Trophoblast cell (in vitro differentiated cells and primary cell): ENCODE measurements around the gene MAPK8IP1.

Source experiments
- DNase-seq, 2 donors: peaks; one replicate each; pipeline ENCODE4 v3.0.0-alpha.2; 2016
- H2AFZ ChIP-seq: 2 replicates; pipeline ENCODE4 v1.6.1; 2013; ENCODE audit warnings: low read length, moderate library complexity, mild to moderate bottlenecking; ENCODE audit not compliant: insufficient read depth, poor library complexity
- H2AK5ac ChIP-seq: 2 replicates; pipeline ENCODE4 v1.6.1; 2013; ENCODE audit warnings: mild to moderate bottlenecking, low read length
- H2BK120ac ChIP-seq: 2 replicates; pipeline ENCODE4 v1.6.1; 2013; ENCODE audit warnings: low read length, mild to moderate bottlenecking, moderate library complexity; ENCODE audit not compliant: insufficient read depth, poor library complexity
- H2BK12ac ChIP-seq: 2 replicates; pipeline ENCODE4 v1.6.1; 2013; ENCODE audit warnings: mild to moderate bottlenecking, low read length, moderate library complexity
- H2BK5ac ChIP-seq: 2 replicates; pipeline ENCODE4 v1.6.1; 2013; ENCODE audit warnings: low read length, low read depth, moderate library complexity, mild to moderate bottlenecking; ENCODE audit not compliant: poor library complexity
- H3K14ac ChIP-seq: 2 replicates; pipeline ENCODE4 v1.6.1; 2013; ENCODE audit warnings: mild to moderate bottlenecking, low read length
- H3K18ac ChIP-seq: 2 replicates; pipeline ENCODE4 v1.6.1; 2013; ENCODE audit warnings: mild to moderate bottlenecking, low read length
- H3K23ac ChIP-seq: 2 replicates; pipeline ENCODE4 v1.6.1; 2013; ENCODE audit warnings: low read length
- H3K27ac ChIP-seq: 2 replicates; pipeline ENCODE4 v1.5.1; 2013; ENCODE audit warnings: low read depth, mild to moderate bottlenecking, inconsistent platforms, low read length, moderate library complexity
- H3K27me3 ChIP-seq: 2 replicates; pipeline ENCODE4 v1.6.1; 2013; ENCODE audit warnings: inconsistent platforms, mild to moderate bottlenecking, low read length, moderate library complexity; ENCODE audit not compliant: insufficient read depth
- H3K36me3 ChIP-seq, 2 experiments: 1 replicate in 1 of 2; 2 replicates in 1 of 2; pipeline ENCODE4 v1.6.1; 2013; ENCODE audit warnings: low read length in 2 of 2, mild to moderate bottlenecking in 2 of 2, moderate library complexity in 1 of 2; ENCODE audit not compliant: insufficient read depth in 2 of 2, control insufficient read depth in 1 of 2
- H3K4ac ChIP-seq: 2 replicates; pipeline ENCODE4 v1.6.1; 2013; ENCODE audit warnings: low read depth, mild to moderate bottlenecking, low read length, moderate library complexity
- H3K4me1 ChIP-seq, 2 experiments: 1 replicate in 1 of 2; 2 replicates in 1 of 2; pipeline ENCODE4 v1.6.1; 2013; ENCODE audit warnings: low read length in 2 of 2, mild to moderate bottlenecking in 2 of 2, moderate library complexity in 1 of 2; ENCODE audit not compliant: insufficient read depth in 2 of 2, control insufficient read depth in 1 of 2
- H3K4me2 ChIP-seq: 2 replicates; pipeline ENCODE4 v1.6.1; 2013; ENCODE audit warnings: inconsistent platforms, mild to moderate bottlenecking, low read length, moderate library complexity
- H3K4me3 ChIP-seq: 2 replicates; pipeline ENCODE4 v1.5.1; 2013; ENCODE audit warnings: mild to moderate bottlenecking, low read depth, low read length, inconsistent platforms
- H3K79me1 ChIP-seq: one replicate; pipeline ENCODE4 v1.6.1; 2013; ENCODE audit warnings: low read length
- H3K79me2 ChIP-seq: 2 replicates; pipeline ENCODE4 v1.6.1; 2013; ENCODE audit warnings: low read length, mild to moderate bottlenecking; ENCODE audit not compliant: control insufficient read depth, insufficient read depth, poor library complexity
- H3K9ac ChIP-seq: 2 replicates; pipeline ENCODE4 v1.6.1; 2013; ENCODE audit warnings: mild to moderate bottlenecking, low read length
- H3K9me3 ChIP-seq: 2 replicates; pipeline ENCODE4 v1.6.1; 2013; ENCODE audit warnings: low read depth, mild to moderate bottlenecking, control low read depth, inconsistent platforms, low read length; ENCODE audit not compliant: insufficient read depth
- H4K12ac ChIP-seq: 2 replicates; pipeline ENCODE4 v1.6.1; 2013; ENCODE audit warnings: low read depth, mild to moderate bottlenecking, low read length, moderate library complexity
- H4K8ac ChIP-seq: 2 replicates; pipeline ENCODE4 v1.6.1; 2013; ENCODE audit warnings: low read depth, mild to moderate bottlenecking, low read length, moderate library complexity
- H4K91ac ChIP-seq: one replicate; pipeline ENCODE4 v1.6.1; 2013; ENCODE audit warnings: low read depth, mild to moderate bottlenecking, low read length, moderate library complexity
- WGBS: extraction: QIAGEN DNeasy Blood & Tissue Kit; methylation state at CpG from one replicate; pipeline ENCODE4 v1.1.7; 2013; ENCODE audit warnings: missing lambda C conversion rate; ENCODE audit not compliant: insufficient read length, insufficient coverage; ENCODE audit errors: extremely low coverage; 5-methylcytosine and 5-hydroxymethylcytosine counted together

MAPK8IP1 gene

DNA sequence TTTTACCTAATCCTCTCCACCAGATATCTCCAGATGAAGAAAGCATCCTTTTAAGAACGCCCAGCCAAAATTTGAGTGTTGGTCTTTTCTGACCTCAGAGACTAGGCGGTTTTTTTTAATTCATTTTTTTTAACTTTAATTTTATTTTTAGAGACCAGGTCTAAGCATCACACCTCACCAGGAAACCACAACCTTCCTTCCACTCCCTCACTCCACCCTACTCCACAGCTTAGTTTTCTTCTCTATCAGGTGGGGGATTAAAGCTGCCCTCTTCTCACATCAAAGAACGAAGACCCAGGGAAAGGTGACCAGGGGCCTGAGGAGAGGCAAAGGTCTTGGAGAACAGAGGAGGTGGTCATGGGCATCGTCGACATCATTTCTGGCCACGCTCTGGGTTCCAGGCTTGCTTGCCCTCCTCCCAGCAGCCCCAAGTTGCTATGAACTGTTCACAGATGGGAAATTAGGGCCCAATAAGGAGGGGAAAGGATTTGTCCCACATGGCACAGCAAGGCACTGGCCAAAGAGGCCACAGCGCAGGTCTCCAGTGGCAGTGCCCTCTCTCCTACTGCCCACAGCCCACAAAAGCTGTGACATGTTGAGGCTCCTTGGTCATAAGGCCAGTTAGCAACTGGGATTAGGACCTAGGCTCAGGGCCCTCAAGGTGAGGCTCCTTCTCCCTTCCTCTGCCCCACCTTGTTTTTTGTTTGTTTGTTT is 33.7 kb downstream of the MAPK8IP1 start:
- Histone ChIP-seq H3K14ac (no peak overlapping the region), H3K4me3 (no peak overlapping the region), H3K9me3 (peaks cover 4% of the 10 kb centered on the region), H2BK12ac (no peak overlapping the region), H3K27ac (no peak overlapping the region), H2AFZ (no peak overlapping the region), H4K8ac (no peak overlapping the region), H3K4ac (no peak overlapping the region), H2BK5ac (no peak overlapping the region), H2AK5ac (no peak overlapping the region), H4K12ac (no peak overlapping the region), H3K27me3 (peaks cover 21% of the 10 kb centered on the region), H3K9ac (no peak overlapping the region), H3K79me1 (peaks cover 10% of the 10 kb centered on the region), H3K4me2 (peak overlapping the region; percentile 97), H2BK120ac (no peak overlapping the region), H4K91ac (no peak overlapping the region), H3K79me2 (no peaks in the 10 kb centered on the region), H3K36me3 (peaks cover 15% of the 10 kb centered on the region in 2 experiments), H3K23ac (no peak overlapping the region), H3K4me1 (peaks cover 15 to 26% of the 10 kb centered on the region in 2 experiments), H3K18ac (no peak overlapping the region)
- no CpG with 5 or more reads among the region's 7 CpGs for WGBS
- DNase-seq: no peak

DNA sequence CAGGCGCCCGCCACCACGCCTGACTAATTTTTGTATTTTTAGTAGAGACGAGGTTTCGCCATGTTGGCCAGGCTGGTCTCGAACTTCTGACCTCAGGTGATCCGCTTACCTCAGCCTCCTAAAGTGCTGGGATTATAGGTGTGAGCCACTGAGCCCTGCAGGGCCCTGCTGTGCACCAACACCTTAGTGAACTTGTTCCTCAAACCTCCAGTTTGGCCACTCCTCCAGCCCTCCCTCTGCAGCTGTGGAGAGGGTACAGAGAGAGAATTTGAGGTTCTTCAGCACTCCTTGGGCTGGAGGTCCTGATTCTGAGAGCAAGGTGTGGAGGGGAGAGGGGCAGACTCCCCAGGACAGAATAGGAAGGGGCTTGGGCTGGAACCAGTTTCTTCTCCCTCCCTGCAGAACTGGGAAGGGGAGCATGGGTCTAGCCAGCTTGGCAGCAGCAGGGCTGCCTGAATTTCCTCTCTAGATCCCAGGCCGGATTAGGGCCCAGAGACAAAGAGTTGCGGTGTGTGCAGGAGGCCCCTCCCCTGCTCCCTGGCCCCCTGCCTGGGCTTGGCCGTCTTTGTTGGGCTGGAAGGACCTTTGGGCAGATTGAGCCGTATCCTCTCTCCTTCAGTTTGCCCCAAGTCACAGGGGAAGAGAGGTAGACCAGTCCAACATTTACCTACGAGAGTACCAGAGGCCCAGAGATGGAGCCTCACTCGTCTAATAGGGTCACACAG is 34.5 kb downstream of the MAPK8IP1 start:
- H3K79me1 ChIP-seq: peaks cover 10% of the 10 kb centered on the region
- no peak overlapping the region for H3K27ac ChIP-seq
- DNase-seq: no peak
- H3K79me2 ChIP-seq: no peaks in the 10 kb centered on the region
- peaks cover 15 to 26% of the 10 kb centered on the region in 2 experiments for H3K4me1 ChIP-seq
- no peak overlapping the region for H3K14ac ChIP-seq
- WGBS: no CpG with 5 or more reads among the region's 13 CpGs
- no peak overlapping the region for H3K23ac ChIP-seq
- H2AK5ac ChIP-seq: no peak overlapping the region
- no peak overlapping the region for H3K4ac ChIP-seq
- no peak overlapping the region for H2AFZ ChIP-seq
- peaks cover 21% of the 10 kb centered on the region for H3K27me3 ChIP-seq
- no peak overlapping the region for H3K9ac ChIP-seq
- H2BK12ac ChIP-seq: no peak overlapping the region
- peaks cover 7% of the 10 kb centered on the region in 2 experiments for H3K36me3 ChIP-seq
- no peak overlapping the region for H3K18ac ChIP-seq
- peaks cover 4% of the 10 kb centered on the region for H3K9me3 ChIP-seq
- H2BK5ac ChIP-seq: no peak overlapping the region
- H2BK120ac ChIP-seq: no peak overlapping the region
- H3K4me2 ChIP-seq: no peak overlapping the region
- no peak overlapping the region for H4K12ac ChIP-seq
- H4K8ac ChIP-seq: no peak overlapping the region
- H4K91ac ChIP-seq: no peak overlapping the region
- H3K4me3 ChIP-seq: no peak overlapping the region

DNA sequence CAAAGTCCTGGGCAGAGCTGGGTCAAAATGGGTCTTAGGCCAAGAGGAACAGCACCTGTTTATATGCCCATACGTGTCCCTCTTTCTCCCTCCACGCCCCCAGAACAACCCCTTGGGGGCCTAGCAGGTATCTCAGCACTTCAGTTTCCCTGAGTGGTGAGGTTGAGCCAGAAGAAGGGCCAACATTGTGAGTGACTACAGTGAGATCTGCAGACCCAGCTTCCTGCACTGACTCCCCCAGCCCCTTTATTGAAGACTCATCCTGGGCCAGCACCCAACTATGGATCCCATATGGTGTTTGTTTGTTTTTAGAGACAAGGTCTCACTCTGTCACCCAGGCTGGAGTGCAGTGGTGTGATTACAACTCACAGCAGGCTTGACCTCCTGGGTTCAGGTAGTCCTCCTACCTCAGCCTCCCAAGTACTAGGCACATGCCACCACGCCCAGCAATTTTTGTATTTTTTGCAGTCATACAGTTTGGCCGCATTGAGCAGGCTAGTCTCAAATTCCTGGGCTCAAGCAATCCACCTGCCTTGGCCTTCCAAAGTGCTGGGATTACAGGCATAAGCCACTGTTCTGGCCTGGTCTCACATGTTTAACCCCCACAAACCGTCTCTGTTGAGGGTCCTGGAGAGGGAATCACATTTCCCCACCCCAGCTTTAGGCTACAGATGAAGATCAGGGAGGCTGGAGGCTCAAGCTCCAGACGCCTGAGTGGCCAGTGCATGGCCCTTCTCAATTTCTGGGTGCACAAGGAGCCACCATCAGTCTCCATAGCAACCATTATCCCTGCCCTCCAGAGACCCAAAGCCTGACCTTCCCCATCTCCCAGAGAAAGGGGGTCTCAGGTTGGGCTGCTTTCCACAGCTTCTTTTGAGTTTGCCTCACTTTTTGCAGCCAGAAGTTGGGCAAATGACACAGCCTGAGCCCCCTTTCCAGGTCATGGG is 35.4 kb downstream of the MAPK8IP1 start:
- Histone ChIP-seq H3K14ac (no peak overlapping the region), H3K18ac (no peak overlapping the region), H3K4me1 (peaks cover 15 to 26% of the 10 kb centered on the region in 2 experiments), H3K4me3 (no peak overlapping the region), H3K23ac (no peak overlapping the region), H3K4ac (no peak overlapping the region), H2BK12ac (no peak overlapping the region), H2BK120ac (no peak overlapping the region), H3K79me1 (peaks cover 10% of the 10 kb centered on the region), H3K27me3 (peaks cover 21% of the 10 kb centered on the region), H2BK5ac (no peak overlapping the region), H3K36me3 (no peaks in the 10 kb centered on the region), H3K4me2 (no peak overlapping the region), H2AFZ (no peak overlapping the region), H3K27ac (no peak overlapping the region), H4K12ac (no peak overlapping the region), H4K8ac (no peak overlapping the region), H3K79me2 (no peaks in the 10 kb centered on the region), H3K9me3 (peaks cover 4% of the 10 kb centered on the region), H3K9ac (no peak overlapping the region), H4K91ac (no peak overlapping the region), H2AK5ac (no peak overlapping the region)
- WGBS: no CpG with 5 or more reads among the region's 6 CpGs
- DNase-seq: no peak
